ENCODE data around the gene KRT3. TPM values are rescaled to one million over a fixed set of nuclear protein-coding genes. Genes with fewer than 3 reads are reported as not detected.

KRT3 gene
- total and polyA plus RNA-seq, 10 of the 15 experiments (the other 5 are each of a cell fraction or from before 2014, with no cell fraction given) = not detected

- no peak overlapping the region for H3K27ac ChIP-seq (ENCODE audit: control insufficient read depth, insufficient read depth)
- DNase-seq (ENCODE audit: low read depth, low spot score) (no peak), FAIRE-seq (no peak), ATAC-seq (no peak)
- SMC1A ChIA-PET (ENCODE audit: uncharacterized antibody, unreplicated experiment) = no interaction called here
- intact Hi-C loops (cut with micrococcal nuclease; ENCODE audit: unreplicated experiment) = no loop called here
- POLR2A ChIA-PET = no interaction called here
- TF ChIP-seq ZSCAN29 (IDR thresholded peaks at IDR 0.05) (no peak), SREBF2 (IDR thresholded peaks at IDR 0.05; ENCODE audit: low read length) (no peak), POU2F2 (IDR thresholded peaks at IDR 0.05; ENCODE audit: borderline replicate concordance, low read depth, low read length) (no peak)
- no TSS peak for BruUV-seq (replicated peaks)
- no peak overlapping the region for H3K4me2 ChIP-seq (ENCODE audit: control insufficient read depth, insufficient read depth)
- no peak overlapping the region for H3K4me3 ChIP-seq
- 7% methylated on average over 1 of the region's 1 CpG for WGBS (ENCODE audit: insufficient coverage, insufficient replicate concordance, low lambda C conversion rate, missing lambda C conversion rate)
- H3K36me3 ChIP-seq (ENCODE audit: control insufficient read depth in 2 of 2, insufficient read depth in 2 of 2, low read length in 1 of 2) = no peaks in the 10 kb centered on the region
- no peaks in the 10 kb centered on the region; a peak in 1 of 4 replicates for H3K27me3 ChIP-seq (replicated peaks in 1 of 2; ENCODE audit: control insufficient read depth in 2 of 2, insufficient read depth in 2 of 2, low read length in 1 of 2)
- H3K9ac ChIP-seq (ENCODE audit: control insufficient read depth, insufficient read depth, low read length) = no peak overlapping the region
- no peak overlapping the region for H2AFZ ChIP-seq (ENCODE audit: control insufficient read depth, low read depth, low read length)
- CTCF ChIA-PET = no interaction called here
- no peaks in the 10 kb centered on the region for H3K9me3 ChIP-seq (replicated peaks; ENCODE audit: control insufficient read depth, insufficient read depth, low read length)
- in situ Hi-C loops (cut with MboI) = no loop called here
- H3K4me1 ChIP-seq (ENCODE audit: control insufficient read depth, insufficient read depth, low read length) = no peaks in the 10 kb centered on the region
- RAD21 ChIA-PET (ENCODE audit: unreplicated experiment) = no interaction called here
- no peaks in the 10 kb centered on the region for H4K20me1 ChIP-seq (ENCODE audit: control insufficient read depth, insufficient read depth)
- H3K79me2 ChIP-seq (ENCODE audit: control insufficient read depth, insufficient read depth, low read length) = no peaks in the 10 kb centered on the region
These were observed 51.3 kb downstream of the KRT3 start for GRCh38 chr12:52744493-52745156.

DNA sequence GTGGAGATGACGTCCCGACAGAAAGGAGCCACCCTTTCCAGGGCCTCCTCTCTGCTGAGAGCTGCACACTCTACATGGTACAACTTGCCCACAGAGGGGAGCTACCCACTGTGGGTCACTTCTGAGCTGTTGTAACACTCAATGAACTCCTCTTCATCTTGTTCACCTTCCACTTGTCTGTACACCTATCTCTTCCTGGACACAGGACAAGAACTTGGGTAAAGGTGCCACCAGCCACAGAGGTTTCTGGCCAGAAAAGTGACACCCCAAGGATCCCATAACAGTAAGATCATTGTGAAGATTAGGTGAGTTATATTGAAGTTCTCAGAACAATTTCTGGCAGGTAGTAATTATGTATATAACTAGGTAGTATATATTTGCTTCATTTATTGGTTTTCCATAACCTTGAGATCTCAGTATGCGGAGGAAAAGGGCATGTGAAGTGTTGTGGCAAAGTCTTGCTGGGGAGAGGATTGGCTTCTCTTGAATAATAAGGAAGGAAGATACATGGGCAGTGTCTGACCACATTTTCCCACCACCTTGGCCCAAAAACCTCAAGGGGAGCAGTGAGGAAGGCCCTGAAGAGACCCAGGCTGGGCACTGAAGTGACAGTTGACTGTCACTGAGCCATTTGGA lies 53.0 kb downstream of the KRT3 start:
- Histone ChIP-seq H3K4me2 (ENCODE audit: control insufficient read depth, insufficient read depth) (no peak overlapping the region), H2AFZ (ENCODE audit: control insufficient read depth, low read depth, low read length) (no peak overlapping the region), H3K4me3 (no peak overlapping the region), H3K36me3 (ENCODE audit: control insufficient read depth in 2 of 2, insufficient read depth in 2 of 2, low read length in 1 of 2) (no peaks in the 10 kb centered on the region), H3K9me3 (replicated peaks; ENCODE audit: control insufficient read depth, insufficient read depth, low read length) (no peaks in the 10 kb centered on the region), H3K4me1 (ENCODE audit: control insufficient read depth, insufficient read depth, low read length) (no peaks in the 10 kb centered on the region), H3K9ac (ENCODE audit: control insufficient read depth, insufficient read depth, low read length) (no peak overlapping the region), H3K27ac (ENCODE audit: control insufficient read depth, insufficient read depth) (no peak overlapping the region), H3K79me2 (ENCODE audit: control insufficient read depth, insufficient read depth, low read length) (no peaks in the 10 kb centered on the region), H3K27me3 (replicated peaks in 1 of 2; ENCODE audit: control insufficient read depth in 2 of 2, insufficient read depth in 2 of 2, low read length in 1 of 2) (no peaks in the 10 kb centered on the region), H4K20me1 (ENCODE audit: control insufficient read depth, insufficient read depth) (no peaks in the 10 kb centered on the region)
- ChIA-PET RAD21 (ENCODE audit: unreplicated experiment) (no interaction called here), SMC1A (ENCODE audit: uncharacterized antibody, unreplicated experiment) (no interaction called here), CTCF (no interaction called here), POLR2A (no interaction called here)
- 21% methylated on average over 3 of the region's 3 CpGs for WGBS (ENCODE audit: insufficient coverage, insufficient replicate concordance, low lambda C conversion rate, missing lambda C conversion rate)
- TF ChIP-seq CEBPZ (IDR thresholded peaks at IDR 0.05; ENCODE audit: low read depth, low read length) = no peak
- TF ChIP-seq HCFC1 (IDR thresholded peaks at IDR 0.05; ENCODE audit: low read length) = no peak
- DNase-seq (ENCODE audit: low read depth, low spot score) (no peak), FAIRE-seq (no peak), ATAC-seq (no peak)
- BruUV-seq (replicated peaks) = no TSS peak
- intact Hi-C loops (cut with micrococcal nuclease; ENCODE audit: unreplicated experiment) = no loop called here
- in situ Hi-C loops (cut with MboI) = no loop called here

All from GM12878 (cell line).